ENCODE data around the gene ETV3. TPM values are rescaled to one million over a fixed set of nuclear protein-coding genes. Genes with fewer than 3 reads are reported as not detected.
"Not testable (repeated sequence)": the region's sequence is repeated elsewhere in the genome, so short reads cannot be mapped to it uniquely, and the experiment has no call there.

ETV3 gene
- total RNA-seq, 2 experiments from 2014 or later = 27.8 to 32.8 TPM

DNA sequence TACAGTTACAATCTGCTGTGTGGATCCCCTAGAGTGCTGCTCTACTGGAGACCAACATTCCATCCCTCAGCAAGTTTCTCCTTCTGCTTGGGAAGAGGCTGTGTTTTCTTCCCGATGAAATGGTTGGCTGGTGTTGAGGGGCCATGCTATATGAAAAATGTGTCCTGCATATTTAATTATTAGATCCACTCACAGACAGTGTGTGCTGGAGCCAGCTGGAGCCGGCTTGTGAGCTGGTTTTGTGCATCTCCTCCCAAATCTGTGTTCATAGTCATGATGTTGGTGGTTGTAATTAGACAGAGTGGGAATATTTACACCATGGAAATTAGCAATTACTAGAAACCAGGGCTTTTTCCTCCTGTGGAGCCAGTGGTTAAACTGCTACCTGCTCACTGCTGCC, 34.4 kb upstream of the ETV3 start:
- H3K27ac Mint-ChIP-seq, CTCF ChIA-PET: not testable (repeated sequence)

DNA sequence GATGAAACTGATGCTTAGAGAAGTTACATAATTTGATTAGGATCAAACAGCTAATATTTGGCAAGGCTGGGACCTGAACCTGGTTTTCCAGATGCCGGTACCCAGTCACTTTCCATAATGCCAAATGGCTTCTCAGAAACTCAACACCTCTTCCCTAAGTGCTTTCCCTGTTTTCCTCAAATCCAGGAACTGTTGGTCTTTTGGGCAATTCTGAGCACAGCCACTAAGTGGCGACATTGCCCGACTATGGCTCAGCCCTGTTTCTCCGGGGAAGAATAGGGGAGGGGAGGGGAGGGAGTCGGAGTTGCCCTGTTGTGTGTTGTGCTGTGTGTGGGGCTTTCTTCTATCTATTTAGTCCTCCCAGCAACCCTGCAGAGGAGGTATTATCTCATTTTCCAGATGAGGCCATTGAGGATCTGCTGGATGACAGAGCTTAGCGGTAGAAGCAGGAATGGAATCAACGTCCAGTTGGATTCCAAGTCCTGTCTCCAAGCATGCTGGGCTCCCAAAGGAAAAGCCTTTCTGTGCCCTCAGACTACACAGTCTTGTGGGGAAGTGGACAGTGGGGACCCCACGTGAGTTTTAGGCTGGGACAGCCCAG, 33.8 kb upstream of the ETV3 start:
- peaks cover 29% of the 10 kb centered on the region for H3K27me3 Mint-ChIP-seq
- H3K36me3 Mint-ChIP-seq; H3K4me1 Mint-ChIP-seq; H3K4me3 Mint-ChIP-seq; H3K27ac Mint-ChIP-seq; ATAC-seq; H3K9me3 Mint-ChIP-seq (ENCODE audit: low read depth); DNase-seq: not testable (repeated sequence)
- CTCF ChIA-PET = interaction anchor here (1.0 to 1.5 kb wide), 5 partner anchors 17 to 85 kb away, joined by 3 to 5 read pairs (median 3); no protein-coding TSS in a partner anchor

More for the DNA sequence above, 34.4 kb upstream of the ETV3 start:
- not testable (repeated sequence) for H3K4me1 Mint-ChIP-seq; DNase-seq; H3K4me3 Mint-ChIP-seq; H3K9me3 Mint-ChIP-seq (ENCODE audit: low read depth); H3K36me3 Mint-ChIP-seq; ATAC-seq
- H3K27me3 Mint-ChIP-seq = peaks cover 31% of the 10 kb centered on the region

DNA sequence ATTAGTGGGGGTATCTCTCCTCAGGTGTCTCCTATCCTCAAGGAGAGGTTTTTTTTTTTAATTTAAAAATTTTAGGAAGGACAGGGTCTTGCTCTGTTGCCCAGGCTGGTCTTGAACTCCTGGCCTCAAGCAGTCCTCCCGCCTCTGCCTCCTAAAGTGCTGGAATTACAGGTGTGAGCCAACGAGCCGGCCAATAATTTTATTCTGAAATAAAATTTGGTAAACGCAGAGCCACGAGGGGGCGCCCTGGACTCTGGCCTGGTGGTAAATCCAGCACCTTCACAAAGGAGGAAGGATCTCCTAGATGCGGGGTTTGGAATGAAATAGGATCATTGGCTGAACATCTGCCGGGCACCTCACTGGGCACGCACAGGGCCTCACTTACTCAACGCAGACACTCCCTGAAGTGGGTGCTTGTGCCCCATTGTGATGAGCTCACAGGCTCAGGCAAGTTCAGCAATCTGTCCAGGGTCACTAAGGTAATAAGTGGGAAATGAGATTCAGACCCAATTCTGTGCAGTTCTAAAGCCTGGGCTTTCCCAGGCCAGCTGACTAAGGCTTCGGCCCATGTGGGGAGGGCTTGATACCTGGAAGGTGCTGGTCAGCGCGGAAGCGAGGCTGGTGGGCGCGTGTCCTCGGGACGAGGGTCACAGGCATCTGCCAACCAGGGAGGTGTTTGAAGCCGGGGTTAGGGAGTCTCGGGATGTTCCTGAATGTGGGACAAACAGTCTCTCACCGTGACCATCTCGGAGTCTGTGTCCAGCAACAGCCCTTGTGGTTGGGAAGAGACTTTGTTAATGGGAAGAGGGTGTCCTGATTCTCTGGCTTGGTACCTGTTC, 32.7 kb upstream of the ETV3 start:
- Mint-ChIP-seq H3K36me3 (no peaks in the 10 kb centered on the region), H3K4me3 (no peak overlapping the region), H3K27ac (no peak overlapping the region), H3K9me3 (ENCODE audit: low read depth) (no peaks in the 10 kb centered on the region), H3K4me1 (no peaks in the 10 kb centered on the region), H3K27me3 (peaks cover 20% of the 10 kb centered on the region)
- DNase-seq (peak; percentile 63), ATAC-seq (no peak)
- CTCF ChIA-PET = interaction anchor here (1.0 to 1.5 kb wide), 5 partner anchors 18 to 84 kb away, joined by 3 to 5 read pairs (median 3); no protein-coding TSS in a partner anchor

DNA sequence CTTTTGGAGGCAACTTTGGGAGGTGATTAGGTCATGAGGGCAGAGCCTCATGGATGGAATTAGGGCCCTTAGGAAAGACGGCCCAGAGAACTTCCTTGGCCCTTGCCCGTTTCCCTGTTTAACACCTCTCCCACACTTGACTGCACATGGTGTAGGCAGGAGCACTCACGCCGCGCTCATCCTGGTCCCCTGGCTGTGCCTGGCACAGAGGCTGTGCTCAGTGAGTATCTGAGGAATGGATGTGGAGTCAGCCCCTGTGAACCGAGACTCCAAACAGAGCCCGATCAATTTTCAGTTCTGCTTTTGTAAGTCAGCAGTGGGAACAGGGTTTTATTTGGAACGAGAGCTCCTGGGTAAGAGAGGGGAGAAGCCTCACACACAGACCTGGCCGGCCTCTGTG, 29.8 kb upstream of the ETV3 start:
- Mint-ChIP-seq H3K27me3 (peaks cover 26% of the 10 kb centered on the region), H3K4me1 (peaks cover 3% of the 10 kb centered on the region), H3K27ac (no peak overlapping the region), H3K36me3 (no peaks in the 10 kb centered on the region), H3K9me3 (ENCODE audit: low read depth) (no peaks in the 10 kb centered on the region), H3K4me3 (no peak overlapping the region)
- ATAC-seq = no peak
- CTCF ChIA-PET = interaction anchor here (1.1 kb wide), 1 partner anchor 12 kb away, joined by 4 read pairs; no protein-coding TSS in a partner anchor
- DNase-seq = no peak

DNA sequence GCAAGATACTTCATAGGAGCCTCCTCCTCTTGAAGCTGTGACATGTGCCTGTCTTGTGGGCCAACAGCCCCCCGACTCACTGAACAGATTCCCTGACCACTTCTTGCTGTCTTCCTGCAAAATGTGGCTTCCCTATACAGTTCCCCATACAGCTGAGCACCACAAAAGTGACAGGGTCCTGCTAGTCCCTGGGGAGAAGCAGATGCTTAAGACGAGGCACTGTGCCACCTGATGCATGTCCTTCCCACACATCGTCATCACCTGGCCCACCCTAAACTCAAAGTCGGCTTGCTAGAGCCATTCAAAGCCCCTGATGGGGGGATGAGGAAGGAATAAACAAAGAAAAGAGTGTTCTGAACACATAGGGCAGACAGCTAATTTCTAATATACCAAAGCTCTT, 29.2 kb upstream of the ETV3 start:
- no peaks in the 10 kb centered on the region for H3K9me3 Mint-ChIP-seq (ENCODE audit: low read depth)
- peaks cover 26% of the 10 kb centered on the region for H3K27me3 Mint-ChIP-seq
- H3K36me3 Mint-ChIP-seq = no peaks in the 10 kb centered on the region
- CTCF ChIA-PET = interaction anchor here (1.1 kb wide), 2 partner anchors 12 to 29 kb away, joined by 4 read pairs; no protein-coding TSS in a partner anchor
- peaks cover 3% of the 10 kb centered on the region for H3K4me1 Mint-ChIP-seq
- H3K27ac Mint-ChIP-seq = no peak overlapping the region
- no peak overlapping the region for H3K4me3 Mint-ChIP-seq
- no peak for DNase-seq
- ATAC-seq = no peak

DNA sequence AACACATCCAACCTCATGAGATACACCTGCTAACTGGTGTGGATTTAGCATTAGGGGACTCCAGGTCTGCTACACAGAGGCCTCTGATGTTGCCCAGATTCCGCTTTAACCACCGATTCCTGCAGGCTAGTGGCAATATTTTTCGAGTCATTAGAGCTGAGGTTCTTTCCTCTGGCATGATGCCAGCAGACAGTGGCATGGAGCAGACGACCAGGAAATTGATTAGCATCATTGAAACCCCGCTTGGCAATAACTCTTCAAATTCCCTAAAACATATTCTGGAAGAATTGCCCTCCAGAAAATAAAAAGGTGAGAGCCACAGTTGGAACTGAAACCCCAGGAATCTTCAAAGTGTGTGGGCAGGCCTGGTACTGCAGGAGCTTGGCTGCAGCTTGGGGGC, 28.4 kb upstream of the ETV3 start:
- H3K9me3 Mint-ChIP-seq (ENCODE audit: low read depth) = no peaks in the 10 kb centered on the region
- CTCF ChIA-PET = interaction anchor here (1.1 kb wide), 1 partner anchor 30 kb away, joined by 4 read pairs; no protein-coding TSS in a partner anchor
- peaks cover 3% of the 10 kb centered on the region for H3K4me1 Mint-ChIP-seq
- no peak overlapping the region for H3K27ac Mint-ChIP-seq
- ATAC-seq (no peak), DNase-seq (no peak)
- no peaks in the 10 kb centered on the region for H3K36me3 Mint-ChIP-seq
- peaks cover 23% of the 10 kb centered on the region for H3K27me3 Mint-ChIP-seq
- no peak overlapping the region for H3K4me3 Mint-ChIP-seq

DNA sequence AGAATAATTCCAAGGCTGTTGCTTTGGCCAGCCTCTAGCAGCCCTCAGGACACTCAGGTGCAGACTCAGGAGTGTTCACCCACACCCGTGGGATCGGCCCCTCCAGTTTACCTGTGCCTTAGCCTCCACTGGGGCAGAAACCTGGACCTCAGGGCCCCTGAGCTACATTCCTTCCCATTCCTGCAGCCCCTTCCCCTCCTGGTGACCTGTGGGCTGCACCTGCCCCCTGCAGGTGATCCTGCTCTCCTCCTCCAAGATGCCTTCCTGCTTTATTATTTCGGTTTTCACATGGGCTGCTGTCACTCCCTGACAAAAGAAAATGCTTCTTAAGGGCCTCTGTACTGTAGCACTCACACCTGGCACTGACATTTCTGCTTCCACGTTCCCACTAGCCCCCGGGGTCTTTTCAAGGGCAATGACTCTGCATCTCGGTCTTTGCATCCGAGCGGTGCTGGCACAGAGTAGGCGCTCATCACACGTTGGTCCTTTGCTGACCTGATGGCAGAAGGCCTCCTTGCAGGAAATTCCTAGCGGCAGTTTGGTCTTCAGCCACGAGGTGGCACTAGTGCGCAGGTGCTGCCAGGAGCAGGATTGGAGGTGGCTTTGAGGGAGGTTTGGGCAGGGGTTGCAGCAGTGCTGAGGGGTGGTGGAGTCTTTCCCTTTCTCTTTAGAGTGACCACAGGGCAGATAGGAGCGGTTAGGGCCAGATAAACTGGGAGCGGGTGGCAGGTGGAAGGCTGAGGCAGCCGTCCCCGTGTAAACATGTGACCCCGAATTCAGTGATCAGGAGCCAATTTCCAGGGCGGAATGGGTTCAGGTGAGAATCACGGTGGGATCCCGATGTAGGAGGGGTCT, 25.3 kb upstream of the ETV3 start:
- ATAC-seq (peak; percentile 74), DNase-seq (peak; percentile 82)
- Mint-ChIP-seq H3K9me3 (ENCODE audit: low read depth) (no peaks in the 10 kb centered on the region), H3K27ac (no peak overlapping the region), H3K4me3 (peak overlapping the region; percentile 18), H3K4me1 (peaks cover 3% of the 10 kb centered on the region), H3K36me3 (no peaks in the 10 kb centered on the region), H3K27me3 (peaks cover 13% of the 10 kb centered on the region)
- CTCF ChIA-PET = interaction anchor here (1.0 to 1.6 kb wide), 2 partner anchors 73 kb away, joined by 11 read pairs; no protein-coding TSS in a partner anchor

DNA sequence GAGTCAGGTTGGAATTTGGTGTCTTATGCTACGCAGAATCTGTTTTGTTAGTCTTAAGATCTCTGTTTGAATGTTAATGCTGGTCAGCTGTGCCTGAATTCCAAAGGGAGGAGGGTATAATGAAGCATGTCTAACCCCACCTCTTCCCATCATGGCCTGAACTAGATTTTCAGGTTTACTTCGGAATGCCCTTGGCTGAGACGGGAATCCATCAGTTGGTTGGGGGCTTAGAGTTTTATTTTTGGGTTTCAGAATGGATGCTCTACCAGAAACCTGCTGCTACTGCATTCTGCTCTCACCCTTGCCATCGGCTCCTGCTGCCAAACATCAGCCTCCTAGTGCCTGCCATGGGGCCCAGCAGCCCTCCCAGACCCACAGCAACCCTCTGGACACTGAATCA, 24.1 kb upstream of the ETV3 start:
- no peaks in the 10 kb centered on the region for H3K9me3 Mint-ChIP-seq (ENCODE audit: low read depth)
- DNase-seq (no peak), ATAC-seq (no peak)
- peaks cover 3% of the 10 kb centered on the region for H3K4me1 Mint-ChIP-seq
- no peak overlapping the region for H3K4me3 Mint-ChIP-seq
- no peak overlapping the region for H3K27ac Mint-ChIP-seq
- no peaks in the 10 kb centered on the region for H3K36me3 Mint-ChIP-seq
- CTCF ChIA-PET = interaction anchor here (0.7 kb wide), 1 partner anchor 72 kb away, joined by 3 read pairs; no protein-coding TSS in a partner anchor
- H3K27me3 Mint-ChIP-seq = peaks cover 22% of the 10 kb centered on the region

DNA sequence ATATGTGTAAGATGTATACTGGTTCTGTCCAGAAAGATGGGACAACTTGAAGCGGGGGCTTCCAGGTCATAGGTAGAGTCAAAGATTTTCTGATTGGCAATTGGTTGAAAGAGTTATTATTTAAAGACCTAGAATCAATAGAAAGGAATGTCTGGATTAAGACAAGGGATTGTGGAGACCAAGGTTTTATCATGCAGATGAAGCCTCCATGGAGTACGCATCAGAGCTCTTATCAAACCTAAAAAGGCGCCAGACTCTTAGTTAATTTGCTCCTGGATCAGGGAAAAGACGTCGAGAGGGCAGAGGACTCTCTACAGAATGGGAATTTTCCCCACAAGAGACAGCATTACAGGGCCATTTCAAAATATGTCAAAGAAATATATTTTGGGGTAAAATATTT, 23.7 kb upstream of the ETV3 start:
- Mint-ChIP-seq H3K27me3 (peaks cover 24% of the 10 kb centered on the region), H3K4me1 (peaks cover 3% of the 10 kb centered on the region), H3K36me3 (no peaks in the 10 kb centered on the region), H3K27ac (no peak overlapping the region), H3K4me3 (no peak overlapping the region), H3K9me3 (ENCODE audit: low read depth) (no peaks in the 10 kb centered on the region)
- no peak for ATAC-seq
- CTCF ChIA-PET = interaction anchor here (0.7 kb wide), 1 partner anchor 72 kb away, joined by 3 read pairs; no protein-coding TSS in a partner anchor
- no peak for DNase-seq

DNA sequence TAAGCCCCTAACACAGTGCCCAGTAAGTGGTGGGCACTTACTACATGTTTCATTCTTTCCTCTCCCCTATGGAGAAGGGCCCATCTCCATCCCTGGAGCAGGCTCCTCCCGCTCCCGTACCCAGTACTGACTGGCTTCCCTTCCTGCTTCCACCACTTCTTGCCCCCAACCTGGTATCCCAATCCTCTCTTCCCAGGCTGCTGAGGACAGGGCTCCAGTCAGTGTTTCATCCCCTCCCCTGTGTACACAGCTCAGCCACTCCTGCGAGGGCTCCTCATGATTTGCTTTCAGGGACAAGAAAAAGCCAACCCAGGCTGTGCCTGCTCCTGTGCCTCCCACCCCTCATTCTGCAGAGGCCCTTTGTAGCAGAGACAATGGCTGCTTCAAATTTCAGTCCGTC, 20.8 kb upstream of the ETV3 start:
- peaks cover 27% of the 10 kb centered on the region for H3K27me3 Mint-ChIP-seq
- H3K27ac Mint-ChIP-seq = no peak overlapping the region

DNA sequence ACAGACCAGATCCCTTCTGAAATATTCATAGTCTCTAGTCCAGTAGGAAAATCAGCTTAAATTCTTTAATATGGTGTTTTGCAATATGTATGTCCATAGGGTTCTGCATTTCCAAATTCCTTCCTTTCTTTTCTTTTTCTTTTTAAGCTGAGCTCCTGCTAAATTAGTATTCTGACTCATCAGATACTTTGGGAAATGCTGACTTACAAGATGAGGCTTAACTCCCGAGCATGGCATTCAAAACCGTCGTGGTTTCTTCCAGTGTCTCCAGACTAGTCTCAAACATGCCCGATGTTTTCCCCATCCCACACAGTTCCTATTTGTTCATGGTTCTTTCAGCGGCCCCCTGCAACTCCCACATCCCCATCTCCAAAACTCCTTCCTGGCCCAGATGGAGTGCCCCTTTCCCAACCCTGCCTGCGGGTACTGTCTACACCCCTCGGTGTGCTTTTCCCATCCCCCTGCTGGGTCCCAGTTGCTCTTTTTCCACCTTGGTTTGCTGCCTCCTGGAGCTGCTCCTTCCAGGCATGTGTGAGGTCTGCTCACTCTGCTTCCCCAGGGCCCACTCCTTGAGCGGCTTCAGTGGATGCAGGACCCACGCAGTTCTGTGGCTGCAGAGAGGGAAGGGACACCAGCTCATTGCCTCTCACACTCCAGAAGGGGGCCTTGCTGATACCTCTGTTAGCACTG, 19.5 kb upstream of the ETV3 start:
- CTCF ChIA-PET = interaction anchor here (1.3 to 16.0 kb wide), 10 partner anchors 11 to 72 kb away, joined by 4 to 575 read pairs (median 15); partner anchors contain the start of genes ETV3 and ETV3L
- no peaks in the 10 kb centered on the region for H3K9me3 Mint-ChIP-seq (ENCODE audit: low read depth)
- no peak overlapping the region for H3K4me3 Mint-ChIP-seq
- no peak for DNase-seq
- ATAC-seq = no peak
- no peak overlapping the region for H3K27ac Mint-ChIP-seq
- no peaks in the 10 kb centered on the region for H3K36me3 Mint-ChIP-seq
- peaks cover 25% of the 10 kb centered on the region for H3K27me3 Mint-ChIP-seq
- H3K4me1 Mint-ChIP-seq = peaks cover 19% of the 10 kb centered on the region

More for the DNA sequence above, 20.8 kb upstream of the ETV3 start:
- H3K9me3 Mint-ChIP-seq (ENCODE audit: low read depth) = no peaks in the 10 kb centered on the region
- peaks cover 16% of the 10 kb centered on the region for H3K4me1 Mint-ChIP-seq
- DNase-seq (no peak), ATAC-seq (no peak)
- CTCF ChIA-PET = interaction anchor here (8.1 to 16.0 kb wide), 2 partner anchors 22 to 73 kb away, joined by 118 to 575 read pairs; partner anchors contain the start of gene ETV3
- H3K36me3 Mint-ChIP-seq = no peaks in the 10 kb centered on the region
- H3K4me3 Mint-ChIP-seq = no peak overlapping the region

DNA sequence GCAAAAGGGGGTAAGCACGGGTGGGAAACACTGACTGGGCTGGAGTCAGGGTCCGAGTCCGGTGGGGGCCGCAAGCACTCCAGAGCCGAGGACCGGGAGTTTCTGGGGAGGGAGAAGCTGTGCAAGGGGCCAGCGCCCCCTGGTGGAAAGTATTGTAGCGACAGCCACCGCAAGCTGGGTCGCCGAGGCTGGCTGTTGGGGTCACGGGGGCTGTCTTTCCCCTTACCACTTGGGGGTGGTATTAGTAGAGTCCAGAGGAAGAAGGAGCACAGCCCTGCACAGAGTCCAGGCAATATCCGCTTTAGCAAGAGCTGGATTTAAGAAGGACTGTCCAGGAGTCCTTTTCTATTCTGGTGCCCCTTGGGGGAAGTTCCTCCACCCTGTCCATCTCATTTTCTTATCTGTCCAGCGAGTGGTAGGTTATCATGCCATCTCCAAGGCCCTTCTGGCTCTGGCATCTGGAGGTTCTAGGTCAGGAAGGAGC, 17.9 kb upstream of the ETV3 start:
- peak; percentile 81 for DNase-seq
- Mint-ChIP-seq H3K27me3 (peaks cover 23% of the 10 kb centered on the region), H3K4me1 (peaks cover 23% of the 10 kb centered on the region), H3K9me3 (ENCODE audit: low read depth) (no peaks in the 10 kb centered on the region), H3K4me3 (no peak overlapping the region), H3K36me3 (no peaks in the 10 kb centered on the region), H3K27ac (peak overlapping the region; percentile 33)
- CTCF ChIA-PET = interaction anchor here (0.6 to 16.0 kb wide), 27 partner anchors 9 to 339 kb away, joined by 3 to 575 read pairs (median 4); partner anchors contain the start of genes ETV3, ETV3L and SH2D2A
- peak; percentile 86 for ATAC-seq

All from activated CD8-positive, alpha-beta memory T cell treated with anti-CD3 and anti-CD28 coated beads, Interleukin-2, amount 10 ng/mL, durations not matched to agents 7 days and 5 days (primary cell).